Brain microvascular endothelial cell (primary cell): ENCODE results near the gene SHD.

Experiments used
- DNase-seq: peaks from one replicate; pipeline ENCODE4 v3.0.0-alpha.2; 2020
- H3K27ac ChIP-seq: fragments of 250-450 bp; sonication (Bioruptor Pico); 2 replicates; pipeline ENCODE4 v1.5.1; 2020; ENCODE audit warnings: mild to moderate bottlenecking, moderate library complexity
- H3K27me3 ChIP-seq: fragments of 250-450 bp; sonication (Bioruptor Pico); replicated peaks from 2 replicates; pipeline ENCODE4 v1.5.1; 2020; ENCODE audit warnings: mild to moderate bottlenecking
- H3K36me3 ChIP-seq: fragments of 250-450 bp; sonication (Bioruptor Pico); replicated peaks from 2 replicates; pipeline ENCODE4 v1.5.1; 2020; ENCODE audit warnings: mild to moderate bottlenecking
- H3K4me3 ChIP-seq: 2 replicates; pipeline ENCODE4 v1.5.1; 2011; ENCODE audit warnings: low read depth, mild to moderate bottlenecking, control low read depth, low read length, moderate library complexity
- CTCF ChIP-seq: IDR thresholded peaks from 2 replicates; pipeline ENCODE4 v1.5.1; 2011; ENCODE audit warnings: low read depth, mild to moderate bottlenecking, moderate library complexity, low read length, control low read depth, inconsistent platforms; ENCODE audit errors: missing control alignments
- in situ Hi-C: cut with HindIII; loops from 2 replicates; pipeline ENCODE4 v1.10.0; 2017; ENCODE audit warnings: low sequenced_read_pairs, low pct_ligation_motif_present

Gene SHD

DNA sequence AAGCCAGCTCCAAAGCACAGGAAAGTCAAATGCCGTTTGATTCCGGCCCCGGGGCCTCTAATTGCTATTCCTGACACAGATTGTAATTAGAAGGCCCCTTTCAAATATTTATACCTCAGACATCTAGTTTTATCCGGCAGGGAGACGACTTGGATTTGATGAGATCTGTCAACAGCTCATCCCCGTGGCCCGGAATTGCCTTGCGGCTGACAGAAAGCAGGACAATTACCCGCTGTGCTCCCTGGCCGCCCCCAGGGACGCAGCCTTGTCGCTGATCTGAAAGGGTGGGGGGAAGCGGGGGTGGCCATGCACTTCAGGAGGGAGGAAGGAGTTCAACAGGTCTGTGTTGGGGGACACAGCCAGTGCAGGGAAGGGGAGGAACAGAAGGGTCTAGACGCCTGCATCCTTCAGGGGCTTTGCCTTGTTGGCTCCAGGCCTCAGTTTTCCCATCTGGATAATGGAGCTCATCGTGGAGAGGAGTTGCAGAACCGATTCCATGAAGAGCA lies 1.8 kb upstream of the SHD start:
- Histone ChIP-seq H3K27me3 (peaks cover 33% of the 10 kb centered on the region), H3K4me3 (no peak overlapping the region), H3K36me3 (no peaks in the 10 kb centered on the region), H3K27ac (no peak overlapping the region)
- in situ Hi-C loops, result no loop called here
- no peak for TF ChIP-seq CTCF
- DNase-seq, result no peak

DNA sequence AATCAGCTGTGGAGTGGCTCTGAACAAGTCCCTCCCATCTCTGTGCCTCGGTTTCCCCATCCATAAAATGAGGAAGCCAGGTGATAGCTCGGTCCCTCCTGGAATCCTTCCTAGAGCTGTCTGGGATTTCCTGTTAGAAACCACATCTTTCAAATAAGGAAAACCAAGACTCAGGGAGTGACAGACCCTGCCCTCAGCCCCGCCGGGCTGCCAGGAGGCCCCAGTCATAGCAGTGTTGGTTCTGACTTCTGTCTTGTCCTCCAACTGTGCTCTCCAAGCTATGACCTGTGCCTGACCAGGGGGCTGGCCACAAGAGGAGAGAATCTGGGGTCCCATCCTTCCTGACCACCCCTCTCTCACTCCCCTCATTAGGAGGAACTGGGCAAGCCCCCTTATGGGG lies 1.1 kb upstream of the SHD start:
- Histone ChIP-seq H3K36me3 (no peaks in the 10 kb centered on the region), H3K4me3 (no peak overlapping the region), H3K27ac (no peak overlapping the region), H3K27me3 (peaks cover 37% of the 10 kb centered on the region)
- no peak for TF ChIP-seq CTCF
- DNase-seq, result no peak
- in situ Hi-C loops, result no loop called here

DNA sequence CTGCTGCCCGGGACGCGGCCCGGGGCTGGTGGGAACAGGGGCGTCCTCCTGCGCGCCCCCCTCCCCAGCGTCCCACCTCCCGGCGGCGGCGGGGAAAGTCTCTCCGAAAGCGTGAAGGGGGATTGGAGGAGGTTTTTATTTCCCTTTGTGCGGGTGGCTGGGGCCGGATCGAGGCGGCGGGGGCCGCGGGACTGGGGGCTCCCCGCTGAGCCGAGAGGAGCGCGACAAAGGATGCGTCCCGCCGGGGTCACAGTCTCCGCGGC lies 132 bp downstream of the SHD start:
- H3K4me3 ChIP-seq, result no peak overlapping the region
- no peak for TF ChIP-seq CTCF
- no peak overlapping the region for H3K27ac ChIP-seq
- peaks cover 38% of the 10 kb centered on the region for H3K27me3 ChIP-seq
- DNase-seq, result no peak
- no peaks in the 10 kb centered on the region for H3K36me3 ChIP-seq
- in situ Hi-C loops, result no loop called here

GRCh38 chr19:4279530-4280422 lies 710 bp downstream of the SHD start:
- in situ Hi-C loops, result no loop called here
- no peak overlapping the region for H3K4me3 ChIP-seq
- no peak for DNase-seq
- no peaks in the 10 kb centered on the region for H3K36me3 ChIP-seq
- peaks cover 39% of the 10 kb centered on the region for H3K27me3 ChIP-seq
- no peak for TF ChIP-seq CTCF
- H3K27ac ChIP-seq, result no peak overlapping the region

GRCh38 chr19:4284176-4284958 lies 5.3 kb downstream of the SHD start:
- Histone ChIP-seq H3K4me3 (no peak overlapping the region), H3K27ac (no peak overlapping the region), H3K27me3 (peaks cover 29% of the 10 kb centered on the region), H3K36me3 (no peaks in the 10 kb centered on the region)
- TF ChIP-seq CTCF, result no peak
- in situ Hi-C loops, result no loop called here
- peak; percentile 9 for DNase-seq
